GM12873 (cell line): Measurements from ENCODE around the gene SLC25A52.
A peak's percentile ranks its signal among the peaks of the same experiment; 100 is the strongest.

Experiments used
- TF ChIP-seq, protein P1 (sequence below): IDR thresholded peaks from 2 replicates; pipeline ENCODE4 v1.5.1; 2012; ENCODE audit warnings: low read depth, mild to moderate bottlenecking, moderate library complexity, low read length, control low read depth; ENCODE audit not compliant: insufficient read depth; ENCODE audit errors: missing control alignments

SLC25A52 gene

DNA sequence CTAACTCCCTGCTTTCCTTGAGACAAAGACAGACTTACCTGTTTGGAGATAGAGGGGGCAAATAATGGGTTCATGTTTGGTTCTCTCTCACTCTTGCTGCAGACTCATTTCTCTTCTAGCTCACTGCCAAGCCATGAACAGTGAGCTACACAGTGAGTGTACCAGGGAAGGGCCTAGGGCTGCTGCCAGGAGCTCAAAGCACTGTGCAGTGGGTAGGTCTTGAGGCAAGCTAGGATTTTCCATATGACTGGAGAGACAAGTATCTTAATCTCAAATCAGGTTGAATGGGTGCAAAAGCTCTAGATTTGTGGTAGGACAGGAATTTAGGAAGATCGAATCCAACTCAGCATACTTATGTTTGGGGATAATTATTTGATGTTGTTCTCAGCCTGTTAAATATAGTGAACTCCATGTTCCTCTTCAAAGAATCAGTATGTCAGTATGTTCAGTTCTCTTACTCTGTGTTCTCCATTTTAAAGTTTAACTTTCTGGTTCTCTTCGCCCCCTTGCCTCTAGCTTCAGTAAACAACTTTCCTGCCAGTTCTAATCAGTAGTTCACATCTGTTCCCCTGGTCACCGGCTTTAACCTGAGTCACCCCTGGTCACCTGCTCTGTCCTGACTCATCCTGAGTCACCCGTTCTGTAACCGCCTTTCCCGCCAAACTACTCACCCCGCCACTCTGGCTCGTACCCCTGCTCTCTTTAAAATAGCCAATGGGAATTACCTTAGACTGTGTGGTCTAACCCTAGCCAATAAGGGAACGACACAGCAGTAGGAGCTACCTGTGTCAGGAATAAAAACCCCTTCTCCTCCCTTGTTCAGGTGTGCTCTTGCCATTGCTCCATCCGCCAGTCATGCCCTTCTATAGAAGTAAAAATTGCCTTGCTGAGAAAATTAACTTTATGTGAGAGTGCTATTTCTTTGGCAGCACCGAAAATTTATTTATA lies 21.9 kb downstream of the SLC25A52 start:
- TF ChIP-seq, protein P1, sequence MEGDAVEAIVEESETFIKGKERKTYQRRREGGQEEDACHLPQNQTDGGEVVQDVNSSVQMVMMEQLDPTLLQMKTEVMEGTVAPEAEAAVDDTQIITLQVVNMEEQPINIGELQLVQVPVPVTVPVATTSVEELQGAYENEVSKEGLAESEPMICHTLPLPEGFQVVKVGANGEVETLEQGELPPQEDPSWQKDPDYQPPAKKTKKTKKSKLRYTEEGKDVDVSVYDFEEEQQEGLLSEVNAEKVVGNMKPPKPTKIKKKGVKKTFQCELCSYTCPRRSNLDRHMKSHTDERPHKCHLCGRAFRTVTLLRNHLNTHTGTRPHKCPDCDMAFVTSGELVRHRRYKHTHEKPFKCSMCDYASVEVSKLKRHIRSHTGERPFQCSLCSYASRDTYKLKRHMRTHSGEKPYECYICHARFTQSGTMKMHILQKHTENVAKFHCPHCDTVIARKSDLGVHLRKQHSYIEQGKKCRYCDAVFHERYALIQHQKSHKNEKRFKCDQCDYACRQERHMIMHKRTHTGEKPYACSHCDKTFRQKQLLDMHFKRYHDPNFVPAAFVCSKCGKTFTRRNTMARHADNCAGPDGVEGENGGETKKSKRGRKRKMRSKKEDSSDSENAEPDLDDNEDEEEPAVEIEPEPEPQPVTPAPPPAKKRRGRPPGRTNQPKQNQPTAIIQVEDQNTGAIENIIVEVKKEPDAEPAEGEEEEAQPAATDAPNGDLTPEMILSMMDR = no peak

DNA sequence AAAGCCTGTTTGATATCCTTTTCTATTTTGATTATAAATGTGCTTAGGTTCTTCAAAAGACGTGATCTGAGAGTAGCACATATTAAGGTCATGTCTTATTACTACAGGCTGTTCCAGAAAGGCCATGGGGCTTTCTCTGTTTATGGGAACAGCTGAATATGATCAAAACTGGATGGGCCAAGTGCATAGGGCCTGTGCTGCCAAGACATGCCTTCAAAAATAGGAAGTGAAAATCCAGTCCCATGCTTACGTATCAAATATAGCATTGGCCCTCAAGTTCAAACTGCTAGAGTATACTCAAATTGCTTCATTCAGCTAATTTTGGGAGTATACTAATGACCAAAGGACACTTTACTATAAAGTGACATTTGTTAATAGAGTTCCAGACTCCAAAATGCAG lies 24.1 kb downstream of the SLC25A52 start:
- TF ChIP-seq, protein P1 = no peak

DNA sequence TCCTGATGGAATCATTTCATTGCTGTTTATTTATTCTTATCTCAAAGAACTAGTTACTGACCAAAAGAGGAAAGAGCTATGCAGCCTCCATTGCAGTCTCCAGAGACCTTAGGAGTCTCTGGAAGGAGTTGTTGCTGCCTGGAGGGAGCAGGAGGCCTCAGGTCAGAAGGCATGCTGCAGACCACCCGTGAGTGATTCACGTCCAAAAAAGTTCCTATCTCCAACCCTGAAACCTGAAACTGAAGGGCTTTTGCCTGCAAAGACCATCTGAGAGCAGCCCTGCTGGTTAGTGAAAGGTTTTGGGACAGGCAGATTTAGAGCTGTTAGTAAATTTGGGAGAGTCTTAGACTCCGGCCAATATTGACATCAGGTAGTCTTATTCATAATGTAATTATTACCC lies 29.1 kb downstream of the SLC25A52 start:
- TF ChIP-seq, protein P1 = no peak

DNA sequence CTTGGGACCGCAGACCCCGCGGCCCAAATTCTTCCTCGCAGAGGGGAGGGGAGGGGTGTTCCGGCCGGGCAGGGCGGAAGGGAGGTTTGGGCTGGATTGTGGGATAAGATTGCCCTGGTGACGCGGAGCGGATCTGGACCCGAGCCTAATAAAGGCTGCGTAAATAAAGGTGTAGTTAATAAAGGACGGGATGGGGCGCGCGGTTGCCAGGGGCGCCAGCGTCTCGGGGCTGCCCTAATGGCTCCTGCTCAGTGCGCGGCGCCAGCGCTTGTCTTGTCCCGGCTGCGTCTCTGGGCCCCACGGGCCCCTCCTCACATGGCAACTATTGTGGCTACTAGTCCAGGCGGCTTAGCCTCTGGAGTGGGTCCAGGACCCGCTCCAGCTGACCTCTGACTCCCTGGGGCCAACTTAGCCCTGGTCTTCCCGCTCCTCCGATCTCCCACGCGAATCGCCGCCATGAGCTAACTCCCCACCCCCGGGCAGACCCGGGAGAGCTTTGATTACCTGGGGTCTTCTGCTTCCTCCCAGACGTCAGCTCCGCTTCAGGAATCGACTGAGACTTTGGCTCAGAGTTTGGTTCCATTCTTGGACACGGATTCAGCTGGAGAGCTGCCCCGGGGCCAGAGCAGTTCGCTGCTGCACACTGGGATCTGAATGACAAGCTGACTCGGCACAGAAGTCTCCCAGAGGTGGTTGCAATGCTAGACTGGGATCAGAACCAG lies 36.5 kb downstream of the SLC25A52 start:
- TF ChIP-seq, protein P1 = no peak

DNA sequence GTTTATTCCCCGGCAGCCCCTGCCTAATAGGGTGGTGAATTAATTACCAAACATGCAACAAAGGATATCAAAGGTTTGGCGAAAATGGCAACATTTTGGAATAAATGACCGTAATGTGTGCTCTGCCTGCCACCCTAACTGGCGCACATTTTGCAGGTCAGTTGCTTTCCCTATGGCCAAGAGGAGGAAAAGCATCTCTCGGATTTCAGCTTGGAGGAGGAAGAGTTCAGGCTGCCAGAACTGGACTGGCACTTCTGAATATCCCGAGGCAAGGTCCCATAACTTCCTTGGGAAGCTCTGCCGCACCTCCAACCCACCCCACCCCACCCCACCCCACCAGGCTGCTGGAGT lies 37.1 kb downstream of the SLC25A52 start:
- TF ChIP-seq, protein P1 = no peak

DNA sequence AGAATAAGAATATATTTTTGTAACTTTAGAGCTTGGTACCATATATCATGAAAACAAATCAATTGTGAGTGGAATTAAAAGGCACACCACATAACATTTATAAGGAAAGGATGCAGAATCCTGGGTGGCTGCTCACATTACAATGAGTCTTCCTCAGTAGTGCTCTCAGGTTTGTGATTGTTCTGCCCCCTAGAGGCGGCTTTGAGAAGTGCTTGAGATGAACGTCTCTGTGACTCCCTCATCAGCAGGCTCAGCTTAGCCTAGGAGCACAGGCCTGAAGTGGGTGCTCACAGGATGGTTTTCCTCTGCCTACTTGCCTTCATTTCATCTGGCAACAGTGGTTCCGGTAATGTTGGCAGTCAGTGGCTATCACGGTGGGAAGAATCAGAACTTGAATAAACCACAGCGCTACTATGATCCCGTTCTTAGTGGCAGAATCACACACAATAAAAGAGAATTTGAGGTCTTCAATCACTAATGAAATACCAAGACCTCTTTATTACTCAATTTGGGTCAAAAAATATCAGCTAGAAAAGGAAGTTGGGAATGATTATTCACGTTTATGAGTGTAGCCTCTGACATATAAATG lies 38.2 kb downstream of the SLC25A52 start:
- TF ChIP-seq, protein P1 = peak; percentile 93

DNA sequence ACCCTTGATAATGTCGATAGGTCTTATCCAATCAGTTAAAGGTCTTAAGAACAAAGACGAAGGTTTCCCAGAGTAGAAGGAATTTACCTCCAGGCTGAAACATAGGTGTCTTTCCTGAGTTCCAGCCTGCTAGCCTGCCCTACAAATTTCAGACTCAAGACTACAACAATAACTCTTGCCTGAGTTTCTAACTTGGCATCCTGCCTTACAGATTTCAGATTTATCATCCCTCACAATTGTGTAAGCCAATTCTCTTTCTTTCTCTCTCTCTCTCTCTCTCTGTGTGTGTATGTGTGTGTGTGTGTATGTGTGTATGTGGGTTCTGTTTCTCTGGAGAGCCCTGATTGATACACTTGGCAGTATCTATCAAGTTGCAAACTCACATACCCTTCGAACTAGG lies 39.1 kb downstream of the SLC25A52 start:
- TF ChIP-seq, protein P1 = no peak
